ENCODE results near the gene MRTFA. TPM values are rescaled to one million over a fixed set of nuclear protein-coding genes. Genes with fewer than 3 reads are reported as not detected.

The MRTFA gene
- total and polyA plus RNA-seq, 4 donors = 7.5 to 22.0 (median 9.6) TPM

- Histone ChIP-seq H3K4me3 (ENCODE audit: low read depth in 1 of 3, low read length in 3 of 3) (no peak overlapping the region), H3K27me3 (ENCODE audit: control insufficient read depth in 4 of 4, insufficient read depth in 4 of 4, low read length in 3 of 4) (no peaks in the 10 kb centered on the region), H3K27ac (ENCODE audit: low read depth in 1 of 2, low read length in 2 of 2) (no peak overlapping the region), H3K9me3 (ENCODE audit: control insufficient read depth in 4 of 4, low read length in 3 of 4) (no peaks in the 10 kb centered on the region), H3K9ac (ENCODE audit: low read depth in 1 of 2, low read length in 2 of 2) (no peak overlapping the region), H3K36me3 (ENCODE audit: control insufficient read depth in 4 of 4, insufficient read depth in 3 of 4, low read depth in 1 of 4, low read length in 3 of 4) (peaks cover 2 to 59% (median 26%) of the 10 kb centered on the region in 4 donors), H3K4me1 (ENCODE audit: control insufficient read depth in 4 of 4, insufficient read depth in 4 of 4, low read length in 3 of 4) (no peaks in the 10 kb centered on the region)
- TF ChIP-seq EGR1 (IDR thresholded peaks at IDR 0.05; ENCODE audit: low read depth in 2 of 2) (no peak), ATF3 (IDR thresholded peaks at IDR 0.05) (no peak), FOXA1 (IDR thresholded peaks at IDR 0.05) (no peak), JUND (IDR thresholded peaks at IDR 0.05) (no peak), CTCF (IDR thresholded peaks at IDR 0.05; ENCODE audit: low read depth, low read length, missing input control) (no peak)
- 92% methylated on average over 5 of the region's 5 CpGs for WGBS
- DNase-seq (ENCODE audit: low spot score) = no peak
Measured at GRCh38 chr22:40425082-40425481, 211.4 kb downstream of the MRTFA start.

- Histone ChIP-seq H3K36me3 (ENCODE audit: control insufficient read depth in 4 of 4, insufficient read depth in 3 of 4, low read depth in 1 of 4, low read length in 3 of 4) (peaks cover 2 to 61% (median 20%) of the 10 kb centered on the region in 4 donors), H3K27ac (ENCODE audit: low read depth in 1 of 2, low read length in 2 of 2) (no peak overlapping the region), H3K9ac (ENCODE audit: low read depth in 1 of 2, low read length in 2 of 2) (no peak overlapping the region), H3K27me3 (ENCODE audit: control insufficient read depth in 4 of 4, insufficient read depth in 4 of 4, low read length in 3 of 4) (no peaks in the 10 kb centered on the region), H3K9me3 (ENCODE audit: control insufficient read depth in 4 of 4, low read length in 3 of 4) (no peaks in the 10 kb centered on the region), H3K4me1 (ENCODE audit: control insufficient read depth in 4 of 4, insufficient read depth in 4 of 4, low read length in 3 of 4) (no peaks in the 10 kb centered on the region), H3K4me3 (ENCODE audit: low read depth in 1 of 3, low read length in 3 of 3) (no peak overlapping the region)
- WGBS = 96% methylated on average over 17 of the region's 17 CpGs
- DNase-seq (ENCODE audit: low spot score) = no peak
- no peak for TF ChIP-seq EGR1 (IDR thresholded peaks at IDR 0.05; ENCODE audit: low read depth in 2 of 2)
- TF ChIP-seq CTCF (IDR thresholded peaks at IDR 0.05; ENCODE audit: low read depth, low read length, missing input control) = no peak
- no peak for TF ChIP-seq HNF4G (IDR thresholded peaks at IDR 0.05)
- no peak for TF ChIP-seq REST (IDR thresholded peaks at IDR 0.05)
Measured at GRCh38 chr22:40423882-40424640, 212.5 kb downstream of the MRTFA start.
